ENCODE measurements around the gene MPP3.
"Not testable (repeated sequence)": the region's sequence is repeated elsewhere in the genome, so short reads cannot be mapped to it uniquely, and the experiment has no call there.

MPP3 gene, protein sequence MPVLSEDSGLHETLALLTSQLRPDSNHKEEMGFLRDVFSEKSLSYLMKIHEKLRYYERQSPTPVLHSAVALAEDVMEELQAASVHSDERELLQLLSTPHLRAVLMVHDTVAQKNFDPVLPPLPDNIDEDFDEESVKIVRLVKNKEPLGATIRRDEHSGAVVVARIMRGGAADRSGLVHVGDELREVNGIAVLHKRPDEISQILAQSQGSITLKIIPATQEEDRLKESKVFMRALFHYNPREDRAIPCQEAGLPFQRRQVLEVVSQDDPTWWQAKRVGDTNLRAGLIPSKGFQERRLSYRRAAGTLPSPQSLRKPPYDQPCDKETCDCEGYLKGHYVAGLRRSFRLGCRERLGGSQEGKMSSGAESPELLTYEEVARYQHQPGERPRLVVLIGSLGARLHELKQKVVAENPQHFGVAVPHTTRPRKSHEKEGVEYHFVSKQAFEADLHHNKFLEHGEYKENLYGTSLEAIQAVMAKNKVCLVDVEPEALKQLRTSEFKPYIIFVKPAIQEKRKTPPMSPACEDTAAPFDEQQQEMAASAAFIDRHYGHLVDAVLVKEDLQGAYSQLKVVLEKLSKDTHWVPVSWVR

DNA sequence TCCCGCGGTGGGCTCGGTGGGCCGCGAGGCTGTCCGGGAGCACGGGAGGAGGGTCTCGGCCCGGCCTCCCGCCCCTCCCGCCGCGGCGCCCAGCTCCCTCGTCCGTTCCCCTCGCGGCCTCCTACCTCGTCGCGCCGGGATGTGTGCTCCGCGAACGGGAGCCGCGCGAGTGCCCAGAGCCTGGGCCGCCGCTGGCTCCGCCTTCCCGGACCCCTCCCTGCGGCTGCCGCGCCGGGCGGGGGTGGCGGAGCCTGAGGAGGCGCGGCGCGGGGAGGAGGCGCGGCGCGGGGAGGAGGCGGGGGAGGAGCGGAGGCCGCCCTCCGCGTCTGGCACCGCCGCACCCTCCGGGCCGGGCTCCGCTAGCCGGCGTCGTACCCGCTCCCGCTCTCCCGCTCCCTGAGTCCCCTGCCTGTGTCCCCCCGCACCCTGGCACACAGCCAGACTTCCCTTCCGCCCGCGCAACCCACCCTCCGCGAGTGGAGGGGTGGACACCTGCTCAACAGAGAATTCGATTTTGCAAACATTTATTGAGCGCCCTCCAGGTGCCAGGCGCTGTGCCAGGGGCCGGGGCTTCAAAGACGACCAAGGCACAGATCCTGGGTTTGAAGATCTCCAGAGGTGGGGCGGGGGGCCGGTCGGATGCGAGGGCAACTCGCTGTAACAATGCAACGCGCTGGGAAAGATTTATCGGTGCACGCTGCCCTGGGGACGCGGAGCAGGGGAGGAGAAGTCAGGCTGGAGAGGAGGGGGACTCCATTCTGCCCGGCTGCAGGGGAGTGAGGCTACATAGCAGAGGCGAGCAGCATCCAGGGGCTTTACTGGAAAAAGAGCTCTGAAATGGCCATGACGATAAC is at the start of gene MPP3:
TSS of gene MPP3 (minus strand) at position 171 of the 854 bp plus-strand sequence. CDS start 1,240 bp downstream, outside the sequence.
- peak; percentile 65 for DNase-seq

DNA sequence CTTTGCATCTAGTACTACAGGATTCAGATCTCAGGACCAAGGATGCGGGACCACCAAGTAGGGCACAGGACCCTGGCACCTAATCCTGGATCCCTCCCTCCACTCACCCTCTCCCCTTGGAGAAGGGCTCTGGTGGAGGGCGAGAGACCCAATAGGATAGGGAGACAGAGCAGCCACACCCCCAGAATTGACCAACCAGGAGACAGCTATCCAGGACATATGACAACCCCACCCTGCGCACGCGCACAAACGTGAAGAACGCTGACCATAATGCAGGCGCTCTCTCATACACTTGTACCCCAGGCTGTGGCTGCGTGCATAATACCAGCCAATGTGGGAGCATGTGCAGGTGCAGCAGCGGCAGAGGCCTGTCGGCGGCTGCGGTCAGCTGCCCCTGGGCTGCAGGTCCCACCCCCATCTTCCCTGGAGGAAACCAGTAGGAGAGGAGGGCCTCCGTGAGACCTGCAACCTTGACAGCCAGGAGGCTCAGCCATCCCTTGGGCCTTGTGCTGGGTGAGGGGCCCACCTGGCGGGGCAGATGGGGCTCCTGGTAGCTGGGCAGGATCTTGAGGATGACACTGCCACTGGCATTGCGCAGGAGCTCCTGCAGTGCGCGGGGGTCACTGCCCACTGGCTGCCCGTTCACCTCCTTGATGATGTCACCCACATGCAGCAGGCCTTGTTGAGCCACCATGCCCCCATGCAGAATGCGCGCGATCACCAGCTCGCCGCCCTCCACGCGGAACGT is 49.0 kb upstream of the MPP3 start:
- no peak for DNase-seq

DNA sequence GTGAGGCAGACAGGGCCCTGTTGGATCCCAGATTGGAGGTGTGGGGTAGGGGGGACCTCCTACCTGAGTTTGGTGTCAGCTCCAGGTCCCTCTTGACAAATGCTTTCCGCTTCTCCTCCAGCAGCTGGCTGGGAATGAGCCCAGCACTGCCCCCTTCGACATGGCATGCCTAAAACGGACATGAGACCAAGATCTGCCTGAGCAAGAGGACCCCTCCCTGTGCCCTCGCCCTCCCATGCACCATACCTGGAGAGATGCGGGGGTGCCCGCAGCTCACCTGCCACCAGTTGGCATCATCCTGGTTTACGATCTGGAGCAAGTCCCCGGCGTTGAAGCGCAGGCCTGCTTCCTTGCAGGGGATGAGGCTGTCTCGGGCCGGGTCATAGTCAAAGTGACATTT is 48.2 kb upstream of the MPP3 start:
- DNase-seq: no peak

DNA sequence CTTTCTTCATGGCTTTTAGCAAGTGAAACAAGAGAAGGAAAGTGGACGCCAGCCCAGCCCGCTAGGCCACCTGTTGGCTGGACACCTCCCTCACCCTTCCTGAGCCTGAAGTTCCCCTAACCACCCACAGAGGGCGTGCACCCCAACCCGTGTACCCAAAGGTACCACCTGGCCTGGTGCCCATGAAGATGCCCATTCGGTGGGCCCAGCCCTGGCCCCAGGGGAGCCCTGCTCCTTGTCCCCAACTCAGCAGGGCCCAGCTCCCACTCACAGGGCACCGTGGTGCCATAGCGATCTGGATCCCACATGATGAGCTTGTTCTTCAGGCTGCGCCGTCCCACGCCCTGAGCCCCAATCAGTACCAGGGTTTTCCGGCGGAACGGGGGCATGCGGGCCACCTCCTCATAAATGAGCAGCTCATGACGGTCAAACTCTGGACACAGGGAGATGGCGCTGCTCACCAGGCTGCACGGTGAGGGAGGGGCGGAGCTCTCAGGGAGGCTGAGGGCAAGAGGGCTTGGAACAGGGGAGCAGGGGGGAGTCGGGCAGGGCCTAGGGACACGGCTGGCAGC is 47.6 kb upstream of the MPP3 start:
- peak; percentile 46 for DNase-seq

DNA sequence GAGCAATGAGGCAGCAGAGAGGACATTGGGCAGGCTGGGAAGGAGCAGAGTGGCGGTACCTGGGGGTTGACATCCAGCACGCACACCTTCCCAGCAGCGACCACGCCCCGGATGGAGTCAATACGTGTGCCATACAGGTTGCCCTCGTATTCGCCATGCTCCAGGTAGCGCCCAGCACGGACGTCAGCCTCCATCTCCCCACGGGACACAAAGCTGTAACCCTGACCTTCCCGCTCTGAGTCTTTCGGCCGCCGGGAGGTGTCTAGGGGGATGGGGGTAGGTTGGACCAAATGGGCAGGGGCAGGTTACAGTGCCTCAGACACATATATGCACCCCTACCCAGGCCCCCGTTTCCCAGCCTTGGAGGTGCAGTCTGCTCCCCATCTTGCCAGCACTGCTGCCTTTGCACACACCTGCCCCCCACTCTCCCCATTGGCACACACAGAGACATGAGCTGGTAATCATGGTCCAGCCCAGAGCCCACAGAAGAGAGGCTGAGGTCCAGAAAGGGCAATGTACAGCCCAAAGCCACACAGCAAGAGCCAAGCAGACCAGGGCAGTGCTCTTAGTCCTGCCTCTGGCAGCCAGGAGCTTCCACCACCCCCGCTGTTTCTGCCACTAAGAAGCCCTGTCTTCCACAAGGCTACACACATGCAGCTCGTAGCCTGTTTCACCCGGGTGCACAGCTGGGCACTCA is 46.9 kb upstream of the MPP3 start:
- no peak for DNase-seq

DNA sequence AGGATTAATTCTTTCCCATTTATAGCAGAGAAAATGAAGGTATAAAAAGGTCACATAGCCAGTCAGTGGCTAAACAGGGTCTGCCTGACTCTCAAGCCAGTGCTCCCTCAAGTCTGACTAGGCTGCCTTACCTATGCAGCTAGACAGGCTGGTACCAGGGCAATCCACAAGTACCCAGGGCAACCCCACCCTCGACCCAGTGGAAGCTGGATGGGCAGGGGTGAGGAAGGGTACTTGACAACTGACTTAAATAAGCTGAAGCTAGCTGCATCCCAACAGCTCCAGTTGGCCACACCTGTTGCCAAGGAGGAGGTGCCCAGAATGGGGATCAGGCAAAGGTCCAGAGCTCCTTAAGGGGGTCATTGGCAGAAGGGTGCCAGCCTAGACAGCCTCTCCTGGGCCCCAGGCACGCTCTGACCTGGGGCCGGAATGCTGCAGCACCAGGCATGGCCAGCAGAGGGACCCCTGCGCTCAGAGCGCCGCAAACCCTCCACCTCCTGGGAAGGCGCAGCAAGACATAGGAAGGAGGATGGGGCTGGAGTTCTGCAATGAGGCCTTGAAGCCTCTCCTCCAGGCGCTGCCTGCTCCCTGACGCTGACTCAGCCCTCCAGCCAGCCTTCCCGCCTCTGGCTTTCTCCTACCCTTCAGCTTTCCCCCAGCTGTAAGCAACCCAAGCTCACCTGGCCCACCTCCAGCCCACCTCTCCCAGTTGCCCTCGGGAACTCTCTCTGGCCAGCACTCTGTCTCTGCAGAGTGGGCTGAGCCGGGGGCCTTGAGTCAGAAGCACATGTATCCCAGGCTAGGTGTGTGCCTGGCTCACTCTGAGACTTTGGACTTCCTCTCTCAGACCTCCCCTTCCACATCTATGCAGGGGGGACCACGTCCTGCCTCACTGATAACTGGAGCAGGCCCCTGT is 45.6 kb upstream of the MPP3 start:
- DNase-seq: peak; percentile 66

DNA sequence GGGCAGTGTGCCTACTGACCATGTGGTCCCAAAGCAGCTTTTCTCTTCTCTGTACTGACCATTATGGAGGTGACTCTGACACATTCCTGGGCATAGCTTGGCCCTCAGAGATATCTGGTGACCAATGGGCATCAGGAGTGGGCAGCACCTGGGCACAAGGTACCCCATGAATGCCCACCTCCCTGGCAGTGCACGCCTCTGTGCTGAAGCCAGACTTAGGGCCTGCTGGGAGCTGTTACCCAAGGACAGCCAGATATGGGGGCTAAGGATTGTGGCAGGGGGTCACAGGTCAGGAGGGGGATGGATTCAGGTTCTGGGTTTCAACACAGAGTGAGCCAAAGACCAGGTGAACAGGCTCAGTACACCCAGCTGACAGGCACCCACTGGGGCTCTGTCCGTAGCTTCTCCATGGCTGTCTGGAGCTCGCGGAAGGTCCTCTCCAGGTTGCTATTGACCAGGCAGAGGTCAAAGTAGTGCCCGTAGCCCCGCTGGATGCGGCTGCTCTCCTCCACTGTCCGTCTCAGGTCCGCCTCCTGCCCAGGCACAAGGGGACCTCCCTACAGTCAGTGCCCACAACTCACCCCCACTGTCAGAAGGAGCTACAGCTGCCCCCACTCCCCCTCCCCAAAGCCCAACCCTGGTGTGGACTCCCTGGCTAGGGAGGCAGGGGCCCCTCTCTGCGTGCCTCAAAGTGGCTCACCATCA is 44.7 kb upstream of the MPP3 start:
- DNase-seq: no peak

DNA sequence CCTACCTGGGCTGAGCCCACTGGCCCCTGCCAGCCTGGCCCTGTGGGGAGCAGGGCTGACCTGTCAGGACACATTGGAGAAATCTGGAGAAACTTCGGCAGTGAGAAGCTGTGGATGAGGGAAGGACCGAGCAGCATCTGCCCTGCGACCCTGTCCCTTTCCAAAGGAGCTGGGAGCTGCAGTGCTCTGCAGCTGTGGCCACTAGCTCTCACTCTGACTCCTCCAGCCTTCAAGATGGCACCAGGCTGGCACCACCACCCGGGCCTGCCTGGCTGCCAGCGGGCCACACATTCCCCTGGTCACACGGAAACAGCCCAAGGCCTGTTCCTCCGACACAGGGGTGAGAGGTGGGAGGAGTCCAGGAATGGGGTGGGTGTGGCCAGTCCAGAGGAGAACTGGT is 44.1 kb upstream of the MPP3 start:
- no peak for DNase-seq

DNA sequence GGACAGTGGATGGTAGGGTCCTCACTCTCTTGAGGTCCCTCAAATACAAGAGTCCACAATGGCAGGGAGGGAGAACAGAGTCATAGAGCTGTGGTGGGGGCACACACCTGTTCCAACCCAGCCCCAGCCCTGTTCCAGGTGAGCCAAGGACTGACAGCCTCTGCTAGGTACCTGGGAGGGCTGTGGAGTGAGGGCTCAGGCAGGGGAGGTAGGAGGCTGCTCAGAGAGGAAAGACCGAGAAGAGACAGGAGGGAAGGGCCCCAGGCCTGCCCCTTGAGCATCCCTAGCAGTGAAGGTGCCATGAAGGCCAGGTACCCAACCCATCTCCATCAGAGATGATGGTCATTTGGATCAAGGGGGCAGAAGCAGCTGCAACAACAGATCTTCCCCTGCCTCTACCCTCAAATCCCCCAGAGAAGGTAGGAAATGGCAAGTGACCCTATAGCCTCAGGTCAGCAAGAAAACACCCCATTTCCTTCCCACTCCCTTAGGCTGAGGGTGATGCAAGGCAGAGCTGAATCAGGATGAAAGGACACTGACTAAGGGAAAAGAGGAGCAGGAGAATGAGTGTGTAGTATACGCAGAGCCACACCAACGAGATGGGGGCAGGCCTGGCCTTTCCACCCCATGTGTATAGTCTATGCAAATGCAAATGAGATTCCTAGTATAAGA is 42.7 kb upstream of the MPP3 start:
- no peak for DNase-seq

DNA sequence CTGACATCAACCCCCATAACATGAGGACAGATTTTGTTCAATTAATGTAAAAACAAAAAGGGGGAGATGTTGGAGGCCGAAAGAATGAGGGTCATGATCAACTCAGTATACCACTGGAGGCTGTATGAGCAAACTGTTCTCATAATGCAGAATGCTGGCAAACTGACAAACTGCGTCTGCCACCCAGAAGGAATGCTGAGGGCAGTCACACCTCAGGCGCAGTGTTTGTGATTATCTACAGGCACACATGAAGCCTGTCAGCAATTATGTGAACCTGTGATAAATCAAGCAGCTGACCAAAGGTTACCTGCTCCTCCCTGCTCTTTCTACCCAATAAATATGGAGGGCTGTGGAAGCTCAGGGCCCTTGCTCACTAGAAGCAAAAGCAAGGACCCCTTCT is 41.3 kb upstream of the MPP3 start:
- no peak for DNase-seq

DNA sequence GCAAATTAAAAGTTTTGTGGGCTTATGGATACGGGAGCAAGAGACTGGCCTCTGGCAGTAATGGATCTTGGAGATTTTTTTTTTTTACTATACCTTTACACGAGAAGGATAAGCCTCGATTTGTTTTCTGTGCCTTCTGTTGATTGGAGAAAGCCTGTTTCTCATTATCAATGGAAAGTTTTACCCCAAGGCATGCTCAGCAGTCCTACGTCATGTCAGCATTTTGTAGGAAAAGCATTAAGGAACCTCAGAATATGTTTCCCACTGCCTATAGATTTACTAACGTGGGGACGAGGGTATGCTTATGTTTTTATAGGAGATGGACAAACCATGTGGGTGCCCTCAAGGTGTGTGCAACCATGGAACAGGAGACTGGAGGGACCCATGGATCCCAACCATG is 40.9 kb upstream of the MPP3 start:
- DNase-seq: no peak

DNA sequence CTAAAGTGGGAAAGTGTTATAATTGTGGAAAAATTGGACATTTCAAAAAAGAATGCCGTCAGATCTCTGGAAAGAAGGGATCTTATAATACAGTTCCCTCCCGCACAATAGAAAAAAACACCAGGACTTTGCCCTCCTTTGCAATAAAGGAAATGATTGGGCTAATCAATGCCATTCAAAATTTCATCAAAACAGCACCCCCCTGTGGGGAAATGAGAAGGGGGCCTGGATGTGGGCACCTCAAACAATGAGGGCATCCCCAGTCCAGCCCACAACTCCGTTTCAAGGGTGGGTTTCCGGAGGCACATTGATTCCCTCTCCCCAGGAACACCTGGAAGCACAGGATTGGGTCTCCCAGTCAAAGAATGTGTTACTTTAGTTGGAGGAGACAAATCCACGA is 40.1 kb upstream of the MPP3 start:
- no peak for DNase-seq

DNA sequence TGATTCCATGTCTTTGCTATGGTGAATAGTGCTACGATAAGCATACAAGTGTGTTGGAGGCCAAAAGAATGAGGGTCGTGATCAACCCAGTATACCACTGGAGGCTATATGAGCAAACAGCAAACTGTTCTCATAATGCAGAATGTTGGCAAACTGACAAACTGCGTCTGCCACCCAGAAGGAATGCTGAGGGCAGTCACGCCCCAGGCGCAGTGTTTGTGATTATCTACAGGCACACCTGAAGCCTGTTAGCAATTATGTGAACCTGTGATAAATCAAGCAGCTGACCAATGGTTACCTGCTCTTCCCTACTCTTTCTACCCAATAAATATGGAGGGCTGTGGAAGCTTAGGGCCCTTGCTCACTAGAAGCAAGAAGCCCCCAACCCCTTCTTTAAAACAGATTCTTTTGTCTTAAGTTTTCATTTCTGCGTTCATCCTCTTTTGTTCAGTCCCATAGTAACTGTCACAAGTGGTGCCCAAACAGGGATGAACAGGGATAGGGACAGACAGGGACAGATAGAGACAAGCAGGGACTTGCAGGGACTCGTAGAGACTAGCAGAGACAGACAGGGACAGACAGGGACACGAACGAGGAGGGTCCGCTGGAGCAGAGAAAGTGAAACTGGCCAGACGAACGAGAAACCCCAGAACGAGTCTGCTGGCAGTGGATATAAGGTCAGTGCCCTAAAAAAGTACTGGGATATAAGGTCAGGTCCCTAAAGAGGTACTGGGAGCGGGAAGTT is 39.2 kb upstream of the MPP3 start:
- no peak for DNase-seq

DNA sequence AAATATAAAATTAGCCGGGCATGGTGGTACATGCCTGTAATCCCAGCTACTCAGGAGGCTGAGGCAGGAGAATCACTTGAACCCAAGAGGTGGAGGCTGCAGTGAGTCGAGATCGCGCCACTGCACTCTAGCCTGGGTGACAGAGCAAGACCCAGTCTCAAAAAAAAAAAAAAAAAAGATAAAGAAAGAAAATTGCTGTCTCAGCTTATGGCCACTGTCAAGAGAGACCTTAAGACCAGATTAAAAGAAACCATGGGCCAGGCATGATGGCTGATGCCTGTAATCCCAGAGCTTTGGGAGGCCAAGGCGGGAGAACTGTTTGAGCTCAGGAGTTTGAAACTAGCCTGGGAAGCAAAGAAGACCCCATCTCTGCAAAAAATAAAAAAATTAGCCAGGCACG is 36.1 kb upstream of the MPP3 start:
- not testable (repeated sequence) for DNase-seq

DNA sequence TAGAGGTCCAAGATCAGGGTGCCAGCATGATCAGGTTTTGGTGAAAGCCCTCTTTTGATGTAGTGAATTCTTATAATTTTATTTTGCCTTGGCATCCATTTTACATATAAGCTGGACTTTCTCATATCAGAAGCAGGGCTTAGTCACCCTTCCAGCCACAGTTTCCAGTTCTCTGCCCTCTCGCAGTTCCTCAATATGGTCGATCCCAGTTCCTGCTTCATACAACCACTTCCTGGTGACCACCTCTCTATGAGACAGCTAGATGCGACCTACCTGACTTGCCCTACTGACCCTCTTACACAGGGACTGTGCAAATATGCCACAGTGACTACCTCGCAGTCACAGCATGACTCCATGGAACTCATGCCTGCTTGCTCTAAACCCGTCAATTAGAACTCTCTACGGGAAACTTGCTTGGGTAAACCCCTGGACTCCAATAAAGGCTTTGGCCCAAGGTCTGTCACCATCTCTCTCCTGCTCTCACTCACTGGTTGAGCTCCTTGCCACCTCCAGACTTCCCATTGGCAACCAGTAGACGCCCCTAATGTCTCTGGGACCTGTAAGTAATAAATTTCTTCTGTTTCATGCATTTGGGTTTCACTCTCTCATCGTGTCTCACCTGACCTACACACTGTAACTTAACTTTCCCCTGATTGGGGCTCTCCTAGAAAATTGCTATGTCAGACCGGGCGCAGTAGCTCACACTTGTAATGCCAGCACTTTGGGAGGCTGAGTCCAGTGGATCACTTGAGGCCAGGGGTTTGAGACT is 35.5 kb upstream of the MPP3 start:
- no peak for DNase-seq

DNA sequence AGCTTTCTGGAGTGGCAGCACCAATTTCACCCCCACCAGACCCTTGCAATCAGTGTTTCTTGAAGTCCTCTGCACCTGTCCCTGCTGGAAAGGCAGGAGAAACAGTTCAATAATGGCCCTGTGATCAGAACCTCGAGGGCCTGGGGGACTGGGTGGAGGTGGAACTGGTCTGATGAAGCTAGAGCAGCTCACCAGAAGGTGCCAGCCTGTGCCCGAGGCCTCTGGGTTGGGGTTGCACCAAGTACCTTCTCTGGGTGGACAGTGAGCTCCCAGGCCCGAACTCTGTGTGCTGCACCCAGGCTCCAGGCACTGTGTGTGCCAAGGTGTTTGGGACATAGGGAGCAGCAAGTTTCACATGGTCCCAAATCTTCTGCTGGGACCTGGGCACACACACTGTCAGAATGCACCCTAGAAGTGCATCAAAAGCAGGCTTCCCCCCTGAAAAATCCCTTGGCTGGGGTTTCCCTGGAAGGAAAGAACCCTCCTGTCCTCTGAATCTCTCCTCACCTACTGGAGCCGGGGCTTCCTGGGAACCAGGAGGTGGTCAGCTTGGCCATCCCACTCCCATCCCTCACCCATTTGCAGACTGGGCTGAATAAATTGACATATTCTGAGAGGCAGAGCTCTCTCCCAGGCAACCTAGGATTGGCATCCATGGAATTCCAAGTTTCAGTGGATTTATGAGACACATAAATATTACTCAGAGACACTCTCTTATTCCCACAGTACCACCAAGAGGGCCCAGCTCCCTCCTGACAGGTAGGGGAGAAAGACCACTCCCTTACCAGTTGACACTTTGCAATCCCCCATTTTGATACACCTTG is 31.4 kb upstream of the MPP3 start:
- no peak for DNase-seq

DNA sequence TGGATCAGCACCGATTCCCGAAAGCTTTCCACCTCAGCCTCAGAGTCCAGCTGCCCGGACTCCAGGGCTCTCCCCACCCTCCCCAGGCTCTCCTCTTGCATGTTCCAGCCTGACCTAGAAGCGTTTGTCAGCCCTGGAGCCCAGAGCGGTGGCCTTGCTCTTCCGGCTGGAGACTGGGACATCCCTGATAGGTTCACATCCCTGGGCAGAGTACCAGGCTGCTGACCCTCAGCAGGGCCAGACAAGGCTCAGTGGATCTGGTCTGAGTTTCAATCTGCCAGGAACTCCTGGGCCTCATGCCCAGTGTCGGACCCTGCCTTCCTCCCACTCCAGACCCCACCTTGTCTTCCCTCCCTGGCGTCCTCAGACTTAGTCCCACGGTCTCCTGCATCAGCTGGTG is 29.0 kb upstream of the MPP3 start:
- DNase-seq: no peak
